Mammary epithelial cell (primary cell): ENCODE data around the gene TREM1.

Experiments used
- CTCF ChIP-seq, 2 donors: IDR thresholded peaks in 1 of 2; conservative IDR thresholded peaks in 1 of 2; 2 replicates each; pipeline ENCODE4 v1.5.1; 2011 to 2012; ENCODE audit warnings: inconsistent platforms in 2 of 2, low read length in 2 of 2, mild to moderate bottlenecking in 2 of 2, control low read depth in 1 of 2, low read depth in 1 of 2; ENCODE audit not compliant: insufficient read depth in 1 of 2; ENCODE audit errors: extremely low read depth in 1 of 2
- EZH2 ChIP-seq: IDR thresholded peaks from 2 replicates; pipeline ENCODE4 v1.6.1; 2012; ENCODE audit warnings: low read length, inconsistent platforms, borderline replicate concordance

GRCh38 chr6:41335943-41336342 lies 49.5 kb upstream of the TREM1 start:
- TF ChIP-seq CTCF (conservative IDR thresholded peaks at IDR 0.05 in 1 of 2, IDR thresholded peaks at IDR 0.05 in 1 of 2; ENCODE audit: extremely low read depth in 1 of 2, insufficient read depth in 1 of 2, low read depth in 1 of 2, low read length in 2 of 2) (no peak), EZH2 (no peak)
